Coronary artery (tissue), 2 donors: ENCODE results near the gene SLC12A7.
"Not testable (repeated sequence)": the region's sequence is repeated elsewhere in the genome, so short reads cannot be mapped to it uniquely, and the experiment has no call there.

ENCODE experiments used
- DNase-seq: peaks from one replicate; pipeline ENCODE4 v3.0.0-alpha.2; 2017; ENCODE audit warnings: low spot score
- H3K27ac ChIP-seq, 2 donors: fragments of 200-600 bp; sonication (generic); one replicate each; pipeline ENCODE4 v1.5.1; 2016 to 2019
- H3K4me3 ChIP-seq: fragments of 200-600 bp; sonication (generic); 2 replicates; pipeline ENCODE4 v1.5.1; 2016; ENCODE audit warnings: mild to moderate bottlenecking, moderate library complexity
- TF ChIP-seq, protein P1 (sequence below): fragments of 200-600 bp; sonication (generic); IDR thresholded peaks from one replicate; pipeline ENCODE4 v1.5.1; 2019; ENCODE audit warnings: antibody characterized with exemption

SLC12A7 gene

DNA sequence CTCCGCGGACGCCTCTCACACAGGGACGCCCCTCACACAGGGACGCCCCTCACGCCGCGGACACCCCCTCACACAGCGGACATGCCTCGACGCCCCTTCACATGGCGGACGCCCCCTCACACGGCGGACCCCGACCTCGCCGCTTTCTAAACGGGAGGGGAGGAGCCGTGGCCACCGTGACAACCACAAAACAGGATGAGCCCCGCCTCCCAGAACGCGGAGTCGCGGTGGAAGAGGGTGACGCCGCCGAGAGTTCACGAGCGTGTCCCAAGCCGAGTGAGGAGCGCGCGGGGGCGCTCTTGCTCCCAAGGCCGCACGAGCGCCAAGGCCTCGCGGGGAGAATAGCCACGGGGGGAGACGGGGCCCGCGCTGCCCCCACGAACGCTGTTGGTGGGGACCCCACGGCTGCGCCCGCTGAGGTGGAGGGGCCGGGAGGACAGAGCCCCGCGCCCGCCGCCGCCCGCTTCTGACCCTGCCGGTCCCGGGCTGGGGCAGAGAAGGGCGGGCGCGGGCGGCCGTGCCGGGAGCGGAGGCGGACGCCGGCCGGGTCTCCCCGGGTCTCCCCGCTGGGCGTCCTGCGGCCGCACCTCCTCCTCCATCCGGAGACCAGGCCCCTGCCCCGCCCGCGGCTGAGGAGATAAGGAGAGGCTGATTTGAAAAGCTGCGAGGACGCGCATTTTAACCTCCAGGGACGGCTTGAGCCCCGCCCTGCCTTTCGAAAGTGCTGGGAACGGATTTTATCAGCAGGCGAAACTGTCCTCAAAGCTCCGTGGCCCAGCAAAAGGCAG is 107.2 kb downstream of the SLC12A7 start:
- H3K27ac ChIP-seq, result peak overlapping the region in 1 of 2 donors; percentile 62
- TF ChIP-seq, protein P1, sequence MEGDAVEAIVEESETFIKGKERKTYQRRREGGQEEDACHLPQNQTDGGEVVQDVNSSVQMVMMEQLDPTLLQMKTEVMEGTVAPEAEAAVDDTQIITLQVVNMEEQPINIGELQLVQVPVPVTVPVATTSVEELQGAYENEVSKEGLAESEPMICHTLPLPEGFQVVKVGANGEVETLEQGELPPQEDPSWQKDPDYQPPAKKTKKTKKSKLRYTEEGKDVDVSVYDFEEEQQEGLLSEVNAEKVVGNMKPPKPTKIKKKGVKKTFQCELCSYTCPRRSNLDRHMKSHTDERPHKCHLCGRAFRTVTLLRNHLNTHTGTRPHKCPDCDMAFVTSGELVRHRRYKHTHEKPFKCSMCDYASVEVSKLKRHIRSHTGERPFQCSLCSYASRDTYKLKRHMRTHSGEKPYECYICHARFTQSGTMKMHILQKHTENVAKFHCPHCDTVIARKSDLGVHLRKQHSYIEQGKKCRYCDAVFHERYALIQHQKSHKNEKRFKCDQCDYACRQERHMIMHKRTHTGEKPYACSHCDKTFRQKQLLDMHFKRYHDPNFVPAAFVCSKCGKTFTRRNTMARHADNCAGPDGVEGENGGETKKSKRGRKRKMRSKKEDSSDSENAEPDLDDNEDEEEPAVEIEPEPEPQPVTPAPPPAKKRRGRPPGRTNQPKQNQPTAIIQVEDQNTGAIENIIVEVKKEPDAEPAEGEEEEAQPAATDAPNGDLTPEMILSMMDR, result no peak
- H3K4me3 ChIP-seq, result peak overlapping the region; percentile 78
- DNase-seq, result no peak

- TF ChIP-seq, protein P1, result no peak
- Histone ChIP-seq H3K27ac (no peak overlapping the region), H3K4me3 (no peak overlapping the region)
- DNase-seq, result no peak
Measured at GRCh38 chr5:1003296-1003937, 108.4 kb downstream of the SLC12A7 start.

- no peak for DNase-seq
- Histone ChIP-seq H3K4me3 (no peak overlapping the region), H3K27ac (no peak overlapping the region)
- TF ChIP-seq, protein P1, result no peak
Measured at GRCh38 chr5:1002836-1003235, 109.0 kb downstream of the SLC12A7 start.

GRCh38 chr5:1002271-1002546 is 109.7 kb downstream of the SLC12A7 start:
- H3K27ac ChIP-seq, result no peak overlapping the region
- no peak for DNase-seq
- TF ChIP-seq, protein P1, result no peak
- no peak overlapping the region for H3K4me3 ChIP-seq

GRCh38 chr5:1001406-1002270 is 110.2 kb downstream of the SLC12A7 start:
- Histone ChIP-seq H3K4me3 (no peak overlapping the region), H3K27ac (no peak overlapping the region)
- no peak for DNase-seq
- TF ChIP-seq, protein P1, result no peak

- not testable (repeated sequence) for DNase-seq, H3K27ac ChIP-seq, H3K4me3 ChIP-seq
Measured at GRCh38 chr5:1000831-1001230, 111.0 kb downstream of the SLC12A7 start.
